Measurements from ENCODE around the gene NRARP. TPM values are rescaled to one million over a fixed set of nuclear protein-coding genes. Genes with fewer than 3 reads are reported as not detected.
"Not testable (repeated sequence)": the region's sequence is repeated elsewhere in the genome, so short reads cannot be mapped to it uniquely, and the experiment has no call there.

Gene NRARP
- total RNA-seq, 1 donor from 2014 or later = 13.4 TPM

DNA sequence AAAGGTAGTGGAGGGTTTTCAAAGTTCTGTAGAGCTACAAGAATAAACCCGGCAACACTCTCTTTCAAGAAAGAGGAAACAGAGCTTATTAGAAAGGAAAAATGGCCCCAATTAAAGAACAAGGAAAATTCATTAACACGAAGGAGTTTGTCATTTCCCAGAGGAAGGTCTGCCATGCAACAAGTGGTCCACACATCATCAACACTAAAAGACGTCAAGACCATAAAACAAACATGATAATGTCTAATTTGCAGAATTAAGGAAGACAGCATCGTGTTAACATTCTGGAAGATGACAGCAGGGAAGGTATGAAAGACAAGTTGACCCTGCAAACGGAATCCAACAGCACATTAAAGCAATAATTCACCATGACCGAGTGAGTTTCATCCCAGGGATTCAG lies 28.6 kb upstream of the NRARP start:
- no peaks in the 10 kb centered on the region for H3K27me3 Mint-ChIP-seq
- peaks cover 6% of the 10 kb centered on the region for H3K36me3 Mint-ChIP-seq (ENCODE audit: low read depth)
- no peak for DNase-seq
- H3K9me3 Mint-ChIP-seq = peaks cover 20% of the 10 kb centered on the region
- H3K4me3 Mint-ChIP-seq = no peak overlapping the region
- intact Hi-C loops (cut with micrococcal nuclease) = no loop called here
- peaks cover 10% of the 10 kb centered on the region for H3K4me1 Mint-ChIP-seq
- H3K27ac Mint-ChIP-seq = no peak overlapping the region

DNA sequence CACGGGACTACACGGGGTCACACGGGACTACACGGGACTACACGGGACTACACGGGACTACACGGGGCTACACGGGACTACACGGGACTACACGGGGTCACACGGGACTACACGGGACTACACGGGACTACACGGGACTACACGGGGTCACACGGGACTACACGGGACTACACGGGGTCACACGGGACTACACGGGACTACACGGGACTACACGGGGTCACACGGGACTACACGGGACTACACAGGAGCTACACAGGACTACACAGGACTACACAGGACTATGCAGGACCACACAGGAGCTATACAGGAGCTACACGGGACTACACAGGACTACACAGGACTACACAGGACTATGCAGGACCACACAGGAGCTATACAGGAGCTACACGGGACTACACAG lies 27.5 kb upstream of the NRARP start:
- intact Hi-C loops (cut with micrococcal nuclease) = not testable (repeated sequence)

DNA sequence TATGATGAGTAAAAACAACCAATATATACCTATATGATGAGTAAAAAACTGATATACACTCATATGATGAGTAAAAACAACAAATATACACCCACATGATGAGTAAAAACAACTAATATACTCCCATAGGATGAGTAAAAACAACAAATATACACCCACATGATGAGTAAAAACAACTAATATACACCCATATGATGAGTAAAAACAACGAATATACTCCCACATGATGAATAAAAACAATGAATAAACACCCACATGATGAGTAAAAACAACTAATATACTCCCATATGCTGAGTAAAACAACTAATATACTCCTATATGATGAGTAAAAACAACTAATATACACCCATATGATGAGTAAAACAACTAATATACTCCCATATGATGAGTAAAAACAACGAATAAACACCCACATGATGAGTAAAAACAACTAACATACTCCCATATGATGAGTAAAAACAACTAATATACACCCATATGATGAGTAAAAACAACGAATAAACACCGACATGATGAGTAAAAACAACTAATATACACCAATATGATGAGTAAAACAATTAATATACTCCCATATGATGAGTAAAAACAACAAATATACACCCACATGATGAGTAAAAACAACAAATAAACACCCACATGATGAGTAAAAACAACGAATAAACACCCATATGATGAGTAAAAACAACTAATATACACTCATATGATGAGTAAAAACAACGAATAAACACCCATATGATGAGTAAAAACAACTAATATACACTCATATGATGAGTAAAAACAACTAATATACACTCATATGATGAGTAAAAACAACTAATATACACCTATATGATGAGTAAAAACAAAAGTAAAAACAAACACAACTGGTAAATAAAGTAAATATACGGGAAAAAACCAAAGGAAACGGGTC lies 25.8 kb upstream of the NRARP start:
- H3K4me3 Mint-ChIP-seq; H3K36me3 Mint-ChIP-seq (ENCODE audit: low read depth); DNase-seq; H3K27me3 Mint-ChIP-seq; intact Hi-C loops (cut with micrococcal nuclease); H3K4me1 Mint-ChIP-seq: not testable (repeated sequence)
- Mint-ChIP-seq H3K27ac (peak overlapping the region; percentile 84), H3K9me3 (peaks cover 20% of the 10 kb centered on the region)

More for the DNA sequence above, 27.5 kb upstream of the NRARP start:
- H3K9me3 Mint-ChIP-seq = peaks cover 20% of the 10 kb centered on the region
- H3K4me3 Mint-ChIP-seq; DNase-seq; H3K27ac Mint-ChIP-seq; H3K27me3 Mint-ChIP-seq; H3K36me3 Mint-ChIP-seq (ENCODE audit: low read depth); H3K4me1 Mint-ChIP-seq: not testable (repeated sequence)

DNA sequence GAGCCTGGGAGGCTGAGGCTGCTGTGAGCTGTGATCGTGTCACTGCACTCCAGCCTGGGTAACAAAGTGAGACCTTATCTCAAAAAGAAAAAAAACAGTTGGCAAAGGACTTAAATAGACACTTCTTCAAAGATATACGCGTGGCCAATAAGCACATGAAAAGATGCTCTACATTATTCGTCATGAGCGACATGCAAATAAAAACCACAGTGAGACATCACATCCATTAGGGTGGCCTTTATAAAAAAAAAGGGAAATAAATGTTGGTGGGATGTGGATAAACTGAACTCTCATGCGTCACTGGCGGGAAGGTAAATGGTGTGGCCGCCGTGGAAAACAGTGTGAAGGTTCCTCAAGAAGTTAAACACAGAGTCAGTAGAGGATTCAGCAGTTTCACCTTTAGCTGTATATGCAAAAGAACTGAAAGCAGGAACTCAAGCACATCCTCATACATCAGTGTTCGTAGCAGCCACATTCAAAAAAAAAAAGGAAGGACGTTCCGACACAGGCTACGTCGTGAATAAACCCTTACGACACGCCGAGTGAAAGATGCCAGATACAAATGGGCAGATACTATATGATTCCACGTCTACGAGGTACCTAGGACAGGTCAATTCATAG lies 24.5 kb upstream of the NRARP start:
- DNase-seq = peak; percentile 74
- Mint-ChIP-seq H3K27ac (peak overlapping the region; percentile 91), H3K4me3 (peak overlapping the region; percentile 72), H3K4me1 (peaks cover 10% of the 10 kb centered on the region), H3K36me3 (ENCODE audit: low read depth) (peaks cover 6% of the 10 kb centered on the region), H3K9me3 (peaks cover 20% of the 10 kb centered on the region), H3K27me3 (peaks cover 2% of the 10 kb centered on the region)
- intact Hi-C loops (cut with micrococcal nuclease) = no loop called here

DNA sequence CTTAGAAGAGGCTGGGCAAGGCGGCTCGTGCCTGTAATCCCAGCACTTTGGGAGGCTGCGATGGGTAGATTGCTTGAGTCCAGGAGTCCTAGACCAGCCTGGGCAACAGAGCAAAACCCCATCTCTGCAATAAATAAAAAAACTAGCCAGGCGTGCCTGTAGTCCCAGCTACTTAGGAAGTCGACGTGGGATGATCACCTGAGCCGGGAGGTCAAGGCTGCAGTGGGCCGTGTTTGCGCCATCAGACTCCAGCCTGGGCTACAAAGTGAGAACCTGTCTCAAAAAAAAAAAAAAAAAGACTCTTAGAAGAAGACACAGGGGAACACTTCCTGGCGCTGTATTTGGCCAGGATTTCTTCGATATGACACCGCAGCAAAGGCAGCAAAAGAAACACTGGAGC lies 23.7 kb upstream of the NRARP start:
- H3K4me3 Mint-ChIP-seq = no peak overlapping the region
- peaks cover 10% of the 10 kb centered on the region for H3K4me1 Mint-ChIP-seq
- no peak overlapping the region for H3K27ac Mint-ChIP-seq

DNA sequence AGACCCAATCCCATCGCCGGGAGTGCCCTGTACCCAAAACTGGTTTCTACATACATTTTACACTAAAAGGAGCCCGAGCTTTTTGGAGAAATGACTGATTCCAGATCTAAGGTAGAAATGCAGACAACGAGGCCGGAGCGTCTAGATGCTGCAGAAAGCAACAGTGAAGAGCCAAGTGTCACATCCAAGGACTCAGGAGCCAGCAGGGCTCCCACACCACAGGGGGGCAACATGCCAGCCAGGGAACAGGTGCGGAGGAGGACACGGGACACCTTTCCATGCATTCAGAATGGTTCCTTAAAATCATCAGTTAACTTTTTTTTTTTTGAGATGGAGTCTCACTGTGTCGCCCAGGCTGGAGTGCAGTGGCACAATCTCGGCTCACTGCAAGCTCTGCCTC lies 23.1 kb upstream of the NRARP start:
- intact Hi-C loops (cut with micrococcal nuclease) = no loop called here
- no peak overlapping the region for H3K27ac Mint-ChIP-seq
- peaks cover 2% of the 10 kb centered on the region for H3K27me3 Mint-ChIP-seq

More for the DNA sequence above, 23.7 kb upstream of the NRARP start:
- peaks cover 2% of the 10 kb centered on the region for H3K27me3 Mint-ChIP-seq
- peaks cover 20% of the 10 kb centered on the region for H3K9me3 Mint-ChIP-seq
- DNase-seq = no peak
- H3K36me3 Mint-ChIP-seq (ENCODE audit: low read depth) = peaks cover 6% of the 10 kb centered on the region
- intact Hi-C loops (cut with micrococcal nuclease) = no loop called here

DNA sequence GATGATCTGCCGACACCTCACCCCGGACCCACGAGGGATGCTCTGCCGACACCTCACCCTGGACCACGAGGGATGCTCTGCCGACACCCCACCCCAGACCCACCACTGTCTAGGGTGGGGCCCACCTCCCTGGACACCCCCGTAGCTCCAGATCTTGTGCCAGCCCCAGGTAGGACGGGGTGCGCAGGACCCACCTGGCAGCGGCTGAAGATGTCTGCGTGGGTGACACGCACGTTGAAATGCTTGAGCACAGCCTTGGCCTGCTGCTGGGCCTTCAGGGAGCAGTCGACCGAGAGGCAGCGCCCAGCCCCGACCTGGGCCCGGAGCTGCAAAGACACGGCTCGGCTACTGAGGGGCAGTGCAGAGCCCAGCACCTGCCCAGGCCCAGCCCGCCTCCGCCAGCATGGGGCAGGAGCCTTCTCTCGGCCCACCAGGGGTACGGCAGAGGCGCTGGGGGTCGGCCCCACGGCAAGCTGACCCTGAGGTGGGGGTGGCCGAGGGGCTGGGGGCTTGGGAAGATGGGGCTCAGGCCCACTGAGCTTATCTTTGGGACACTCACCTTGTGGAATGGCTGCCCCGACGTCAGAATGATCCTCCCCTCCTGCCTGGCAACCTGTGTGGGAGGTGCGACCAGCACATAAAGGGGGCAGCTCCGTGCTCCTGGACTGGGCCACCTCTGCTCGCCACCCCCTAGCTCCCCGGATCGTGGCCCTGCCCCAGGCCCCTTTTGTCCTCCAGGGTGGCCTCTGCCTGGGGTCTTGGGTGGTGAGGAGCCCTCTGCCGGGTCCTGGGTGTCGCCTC lies 21.7 kb upstream of the NRARP start:
- DNase-seq = no peak
- Mint-ChIP-seq H3K9me3 (peaks cover 20% of the 10 kb centered on the region), H3K27me3 (peaks cover 2% of the 10 kb centered on the region), H3K36me3 (ENCODE audit: low read depth) (peaks cover 6% of the 10 kb centered on the region), H3K4me1 (peaks cover 13% of the 10 kb centered on the region), H3K27ac (no peak overlapping the region), H3K4me3 (no peak overlapping the region)
- intact Hi-C loops (cut with micrococcal nuclease) = no loop called here

More for the DNA sequence above, 23.1 kb upstream of the NRARP start:
- no peak for DNase-seq
- peaks cover 13% of the 10 kb centered on the region for H3K4me1 Mint-ChIP-seq
- peaks cover 20% of the 10 kb centered on the region for H3K9me3 Mint-ChIP-seq
- H3K36me3 Mint-ChIP-seq (ENCODE audit: low read depth) = peaks cover 6% of the 10 kb centered on the region
- no peak overlapping the region for H3K4me3 Mint-ChIP-seq

DNA sequence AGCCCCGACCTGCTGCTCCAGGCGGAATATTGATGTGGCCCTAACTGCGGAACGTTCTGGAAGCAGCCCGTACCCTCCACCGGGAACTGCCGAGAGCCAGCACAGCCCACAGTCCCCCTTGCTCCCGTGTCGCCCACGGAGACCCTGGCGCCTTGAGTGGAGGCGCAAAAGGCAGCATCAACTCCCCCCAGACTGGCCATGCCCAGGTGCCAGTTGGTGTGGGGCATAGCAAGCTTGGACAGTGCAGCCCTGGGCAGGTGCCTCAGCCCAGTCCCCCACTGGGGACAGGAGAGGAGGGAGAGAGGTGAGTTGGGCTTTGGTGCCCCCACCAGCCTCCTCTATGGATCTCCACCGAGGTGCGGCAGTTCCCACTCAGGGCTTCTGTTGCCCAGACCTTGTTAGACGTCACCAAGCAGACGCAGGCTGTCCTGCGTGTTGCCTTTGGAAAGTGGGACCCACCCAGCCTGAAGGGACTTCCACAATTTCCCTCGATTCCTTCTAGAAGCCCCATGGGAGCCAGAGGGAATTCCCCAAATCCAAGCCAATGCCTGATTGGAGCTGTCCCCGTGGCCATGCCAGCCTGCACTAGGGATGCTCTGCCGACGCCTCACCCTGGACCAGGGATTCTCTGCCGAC lies 19.8 kb upstream of the NRARP start:
- Mint-ChIP-seq H3K4me1 (peaks cover 10% of the 10 kb centered on the region), H3K27me3 (peaks cover 3% of the 10 kb centered on the region), H3K4me3 (no peak overlapping the region), H3K36me3 (ENCODE audit: low read depth) (peaks cover 2% of the 10 kb centered on the region), H3K27ac (no peak overlapping the region), H3K9me3 (peaks cover 6% of the 10 kb centered on the region)
- intact Hi-C loops (cut with micrococcal nuclease) = no loop called here
- DNase-seq = no peak

DNA sequence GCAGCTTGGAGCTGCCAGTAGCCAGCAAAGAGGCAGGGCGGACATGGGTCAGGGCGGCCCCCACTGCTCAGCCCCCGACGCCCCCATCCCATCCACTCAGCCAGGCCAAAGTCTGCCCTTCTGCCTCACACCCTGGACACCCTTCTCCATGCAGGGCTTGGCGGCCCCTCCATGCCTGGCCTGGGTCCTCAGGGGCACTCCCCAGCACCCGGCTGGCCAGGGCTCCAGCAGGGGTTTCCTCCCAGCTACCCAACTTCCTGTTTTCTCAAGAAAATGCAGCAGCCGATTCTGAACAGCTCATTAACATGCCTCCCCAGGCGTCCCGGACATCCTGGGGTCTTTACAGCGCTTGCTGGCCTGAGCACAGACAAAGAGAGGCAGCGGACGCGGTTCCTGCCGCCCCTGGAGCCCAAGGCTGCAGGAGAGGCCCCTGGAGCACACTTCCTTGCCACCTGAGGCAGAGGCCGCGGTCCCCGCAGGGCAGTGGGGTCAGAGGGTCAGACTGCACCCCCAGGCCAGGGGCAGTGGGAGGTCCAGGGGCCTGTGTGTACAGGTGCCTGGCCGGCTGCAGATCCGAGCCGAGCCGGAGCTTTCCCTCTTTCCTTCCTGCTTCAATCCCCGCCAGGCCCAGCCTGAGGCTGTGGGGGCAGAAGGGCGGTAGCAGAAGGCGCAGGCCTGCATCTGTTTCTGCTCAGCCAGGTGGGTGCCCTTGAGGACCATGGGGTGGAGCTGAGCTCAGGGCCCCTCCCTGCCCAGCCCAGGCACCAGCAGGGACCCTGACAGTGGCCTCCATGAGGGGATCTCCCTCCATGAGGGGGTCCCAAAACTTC lies 18.7 kb upstream of the NRARP start:
- intact Hi-C loops (cut with micrococcal nuclease) = no loop called here
- peak; percentile 81 for DNase-seq
- Mint-ChIP-seq H3K36me3 (ENCODE audit: low read depth) (no peaks in the 10 kb centered on the region), H3K4me1 (peaks cover 4% of the 10 kb centered on the region), H3K4me3 (peak overlapping the region; percentile 66), H3K27ac (peak overlapping the region; percentile 85), H3K27me3 (peaks cover 5% of the 10 kb centered on the region), H3K9me3 (no peaks in the 10 kb centered on the region)

DNA sequence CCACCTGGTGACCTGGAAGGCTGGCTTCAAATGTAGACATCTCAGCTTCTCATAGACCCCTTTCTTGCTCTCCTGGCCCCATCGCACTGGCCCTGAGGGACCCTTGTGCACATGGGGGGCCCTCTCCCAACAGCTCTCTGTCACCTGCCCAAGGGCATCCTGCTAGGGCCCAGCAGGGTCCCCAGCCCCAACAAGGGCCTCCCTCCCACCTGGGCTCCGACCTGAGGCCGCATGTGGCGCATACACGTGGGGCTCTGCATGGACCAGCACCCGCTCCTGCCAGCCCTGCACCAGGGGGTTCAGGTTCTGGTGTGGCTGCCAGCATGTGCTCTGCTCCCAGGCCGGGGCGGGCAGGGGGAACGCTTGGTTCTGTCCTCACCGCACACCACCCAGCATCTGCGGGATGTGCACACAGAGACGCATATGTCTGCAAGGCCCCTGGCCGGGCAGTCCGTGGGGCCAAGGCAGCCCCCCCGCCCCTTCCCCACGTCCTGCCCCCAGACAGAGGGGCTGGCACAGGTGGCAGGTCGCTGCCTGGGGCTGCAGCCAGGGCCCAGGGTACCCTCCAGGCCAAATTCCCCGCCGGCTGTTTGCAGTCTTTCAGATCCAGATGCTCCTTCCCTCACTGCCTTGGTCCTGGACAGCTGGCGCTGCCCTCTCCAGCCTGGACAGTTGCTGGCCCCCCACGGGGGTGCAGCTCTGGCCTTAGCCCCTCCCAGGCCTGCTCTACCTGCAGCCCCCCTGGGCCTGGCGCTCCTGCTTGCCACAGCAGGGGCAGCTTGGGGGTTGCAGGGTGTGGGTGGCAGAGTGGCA lies 17.9 kb upstream of the NRARP start:
- Mint-ChIP-seq H3K36me3 (ENCODE audit: low read depth) (no peaks in the 10 kb centered on the region), H3K27ac (no peak overlapping the region), H3K4me1 (peaks cover 4% of the 10 kb centered on the region), H3K9me3 (no peaks in the 10 kb centered on the region), H3K27me3 (peaks cover 3% of the 10 kb centered on the region), H3K4me3 (no peak overlapping the region)
- intact Hi-C loops (cut with micrococcal nuclease) = no loop called here
- no peak for DNase-seq

DNA sequence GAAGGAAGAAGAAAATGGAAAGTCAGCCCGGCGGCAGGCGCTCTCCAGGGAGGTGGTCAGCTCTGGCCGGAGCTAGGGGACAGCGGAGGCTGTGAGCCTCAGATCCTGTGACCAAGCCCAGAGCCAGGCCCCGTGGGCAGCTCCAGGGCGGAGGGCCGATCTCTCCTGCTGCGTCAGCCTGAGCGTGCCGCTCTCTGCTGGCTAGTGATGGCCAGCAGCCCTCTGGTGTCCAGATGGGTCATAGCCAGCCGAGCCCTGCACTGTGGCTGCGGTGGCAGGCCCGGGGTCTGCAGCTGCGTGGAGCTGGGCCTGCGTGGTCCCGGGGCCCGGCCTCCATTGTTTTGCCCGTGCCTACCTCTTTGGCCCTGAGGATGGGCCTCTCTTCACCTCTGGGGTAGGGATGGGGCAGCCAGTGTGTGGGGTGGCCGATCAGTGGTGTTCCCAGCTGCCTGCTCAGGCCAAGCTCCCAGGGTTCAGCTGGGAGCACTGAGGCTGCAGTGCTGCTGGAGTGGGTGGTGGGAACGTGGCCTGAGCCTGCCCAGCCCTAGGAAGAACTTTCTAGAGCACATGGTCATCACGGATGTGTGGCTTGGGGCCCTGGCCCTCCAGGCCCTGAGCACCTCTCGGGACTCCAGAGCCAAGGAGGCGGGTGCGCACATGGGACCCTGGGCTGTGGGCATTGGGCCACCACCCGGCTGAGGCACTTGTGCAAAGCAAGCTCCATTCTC lies 17.1 kb upstream of the NRARP start:
- Mint-ChIP-seq H3K4me3 (no peak overlapping the region), H3K27ac (no peak overlapping the region), H3K27me3 (peaks cover 3% of the 10 kb centered on the region), H3K9me3 (no peaks in the 10 kb centered on the region), H3K36me3 (ENCODE audit: low read depth) (no peaks in the 10 kb centered on the region), H3K4me1 (peaks cover 4% of the 10 kb centered on the region)
- DNase-seq = no peak
- intact Hi-C loops (cut with micrococcal nuclease) = no loop called here

DNA sequence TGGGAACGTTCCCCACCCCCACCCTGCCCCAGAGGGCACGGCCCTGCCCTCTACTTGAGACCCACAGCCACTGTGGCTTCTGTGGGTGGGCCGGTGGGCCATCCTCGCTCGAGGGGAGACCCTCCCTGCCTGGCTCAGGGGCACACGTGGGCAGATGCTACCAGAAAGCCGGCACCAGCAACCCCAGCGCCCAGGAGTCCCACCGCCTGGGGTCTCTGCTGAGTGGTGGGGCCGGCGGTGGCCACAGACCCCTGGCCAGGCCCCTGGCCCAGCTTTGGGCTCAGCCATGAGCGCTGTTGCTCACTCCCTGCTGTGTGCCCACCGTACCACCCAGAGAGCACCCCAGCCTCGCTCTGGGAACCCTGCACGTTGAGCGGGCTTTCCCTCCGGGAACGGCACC lies 16.5 kb upstream of the NRARP start:
- H3K27ac Mint-ChIP-seq = no peak overlapping the region
- intact Hi-C loops (cut with micrococcal nuclease) = no loop called here
- H3K36me3 Mint-ChIP-seq (ENCODE audit: low read depth) = no peaks in the 10 kb centered on the region
- DNase-seq = no peak
- no peak overlapping the region for H3K4me3 Mint-ChIP-seq
- peaks cover 3% of the 10 kb centered on the region for H3K27me3 Mint-ChIP-seq
- no peaks in the 10 kb centered on the region for H3K9me3 Mint-ChIP-seq
- H3K4me1 Mint-ChIP-seq = peaks cover 4% of the 10 kb centered on the region
